Raji (cell line): Measurements from ENCODE around the gene ZMYND10.

ENCODE experiments used
- POLR2A ChIP-seq: IDR thresholded peaks from 2 replicates; pipeline ENCODE4 v1.6.1; 2011; ENCODE audit warnings: low read depth, low read length, control low read depth; ENCODE audit not compliant: insufficient read depth

Gene ZMYND10

GRCh38 chr3:50316657-50317242 is 28.8 kb downstream of the ZMYND10 start:
- TF ChIP-seq POLR2A = no peak

GRCh38 chr3:50314816-50315215 is 30.7 kb downstream of the ZMYND10 start:
- TF ChIP-seq POLR2A = no peak

GRCh38 chr3:50314342-50314741 is 31.2 kb downstream of the ZMYND10 start:
- TF ChIP-seq POLR2A = no peak

DNA sequence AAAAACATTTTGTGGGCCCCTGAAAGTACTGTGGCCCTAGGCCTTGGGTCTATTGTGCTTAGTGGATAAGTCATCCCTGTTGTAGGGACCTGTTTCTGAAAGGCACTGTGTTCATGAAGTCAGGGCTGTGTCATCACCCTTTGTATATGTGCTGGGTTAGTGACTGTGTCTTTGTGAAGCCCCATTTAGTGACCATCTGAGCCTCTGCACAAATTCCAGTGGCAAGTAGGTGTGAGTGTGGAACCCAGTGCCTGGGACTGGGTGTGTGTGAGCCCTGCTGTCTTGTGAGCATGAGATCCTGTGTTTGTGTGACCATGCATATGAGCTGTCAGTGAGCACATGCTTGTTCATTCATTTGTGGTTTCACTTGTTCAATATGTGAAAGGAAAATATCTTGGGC is 40.9 kb downstream of the ZMYND10 start:
- TF ChIP-seq POLR2A = no peak

GRCh38 chr3:50303013-50303815 is 42.3 kb downstream of the ZMYND10 start, which contains the start of gene HYAL1:
Gene HYAL1, minus strand, starts transcription at chr3:50303574. Its CDS starts 618 bp downstream, at chr3:50302956.
- no peak for TF ChIP-seq POLR2A

- no peak for TF ChIP-seq POLR2A
Measured at GRCh38 chr3:50302095-50303012, 43.2 kb downstream of the ZMYND10 start.

- no peak for TF ChIP-seq POLR2A
Measured at GRCh38 chr3:50300681-50301254, 44.8 kb downstream of the ZMYND10 start.

DNA sequence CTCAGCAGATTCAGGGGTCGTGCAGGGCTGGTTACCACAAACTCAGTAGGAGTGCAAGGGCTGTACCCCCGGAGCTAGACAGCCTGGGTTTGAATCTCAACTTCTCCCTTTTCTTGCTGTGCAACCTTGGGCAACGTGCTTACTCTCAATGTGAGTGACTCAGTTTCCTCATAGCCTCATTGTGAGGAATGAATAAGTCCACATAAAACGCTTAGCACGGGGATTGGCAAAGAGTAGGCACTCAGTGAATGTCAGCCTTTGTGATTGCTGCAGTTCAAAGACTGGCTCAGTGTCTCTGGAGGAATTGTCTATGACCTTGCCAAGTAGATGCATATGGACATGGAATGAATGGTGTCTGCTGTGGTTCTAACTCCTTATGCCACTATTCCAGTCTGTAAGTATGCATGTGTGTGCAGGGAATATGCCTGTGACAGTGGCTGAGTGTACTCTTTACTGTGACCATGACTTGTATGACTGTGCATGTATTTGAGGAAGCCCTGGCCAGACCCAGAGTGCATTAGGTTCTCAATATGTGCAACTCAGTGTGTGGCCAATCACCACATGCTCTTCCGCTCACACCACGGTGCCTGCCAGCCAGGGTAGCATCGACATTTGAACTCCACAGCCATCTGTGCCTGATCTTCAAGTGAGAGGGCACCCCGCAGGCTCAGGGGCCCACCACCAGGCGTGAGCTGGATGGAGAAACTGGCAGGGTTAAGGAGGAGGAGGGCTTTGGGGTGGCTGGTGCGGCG is 45.4 kb downstream of the ZMYND10 start:
- TF ChIP-seq POLR2A = no peak

GRCh38 chr3:50299638-50299928 is 45.9 kb downstream of the ZMYND10 start:
- no peak for TF ChIP-seq POLR2A

DNA sequence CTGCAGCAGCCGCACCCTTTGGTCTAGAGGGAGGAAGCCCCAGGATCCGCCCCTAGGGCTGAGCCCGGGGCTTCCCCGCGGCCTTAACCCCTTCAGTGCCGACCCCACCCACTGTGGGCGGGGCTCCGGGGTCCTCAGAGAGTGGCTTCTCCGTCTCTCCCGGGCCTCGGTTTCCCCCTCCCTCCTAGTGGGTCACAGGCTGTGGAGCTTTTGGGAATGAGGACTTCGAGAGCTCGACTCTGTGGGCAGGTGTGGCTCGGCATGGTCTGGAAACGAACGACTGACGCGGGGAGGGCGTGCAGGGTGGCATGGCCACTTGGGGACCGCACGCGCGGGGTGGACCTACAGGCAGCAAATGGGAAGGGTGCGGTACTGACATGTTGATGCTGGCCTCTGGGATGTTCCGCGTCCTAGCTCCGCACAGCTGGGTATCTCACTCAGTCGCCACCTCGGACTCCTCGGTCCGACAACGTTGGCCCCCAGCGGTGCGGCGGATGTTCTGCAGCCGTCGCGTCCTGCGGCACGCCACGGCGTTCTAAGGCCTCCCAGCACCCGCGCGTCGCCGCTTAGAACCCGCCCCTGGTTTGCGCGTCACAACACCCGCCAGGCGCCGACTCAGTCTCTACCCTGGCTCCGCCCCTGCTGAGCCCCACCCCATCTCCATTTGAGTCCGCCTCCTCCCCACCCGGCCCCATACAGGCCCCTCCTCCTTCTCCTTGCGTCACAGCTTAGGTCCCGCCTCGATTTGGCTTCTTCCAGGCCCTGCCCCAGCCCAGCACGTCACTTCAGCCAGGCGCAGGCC is 46.5 kb downstream of the ZMYND10 start, which contains the start of the genes HYAL3 and NAA80:
HYAL3 (minus strand) TSS at position 570 of the 802 bp plus-strand sequence. CDS start 3,803 bp downstream, outside the sequence.
NAA80 (minus strand) TSS at position 570 of the 802 bp plus-strand sequence. CDS start 1,942 bp downstream, outside the sequence.
- TF ChIP-seq POLR2A = peak; percentile 98

DNA sequence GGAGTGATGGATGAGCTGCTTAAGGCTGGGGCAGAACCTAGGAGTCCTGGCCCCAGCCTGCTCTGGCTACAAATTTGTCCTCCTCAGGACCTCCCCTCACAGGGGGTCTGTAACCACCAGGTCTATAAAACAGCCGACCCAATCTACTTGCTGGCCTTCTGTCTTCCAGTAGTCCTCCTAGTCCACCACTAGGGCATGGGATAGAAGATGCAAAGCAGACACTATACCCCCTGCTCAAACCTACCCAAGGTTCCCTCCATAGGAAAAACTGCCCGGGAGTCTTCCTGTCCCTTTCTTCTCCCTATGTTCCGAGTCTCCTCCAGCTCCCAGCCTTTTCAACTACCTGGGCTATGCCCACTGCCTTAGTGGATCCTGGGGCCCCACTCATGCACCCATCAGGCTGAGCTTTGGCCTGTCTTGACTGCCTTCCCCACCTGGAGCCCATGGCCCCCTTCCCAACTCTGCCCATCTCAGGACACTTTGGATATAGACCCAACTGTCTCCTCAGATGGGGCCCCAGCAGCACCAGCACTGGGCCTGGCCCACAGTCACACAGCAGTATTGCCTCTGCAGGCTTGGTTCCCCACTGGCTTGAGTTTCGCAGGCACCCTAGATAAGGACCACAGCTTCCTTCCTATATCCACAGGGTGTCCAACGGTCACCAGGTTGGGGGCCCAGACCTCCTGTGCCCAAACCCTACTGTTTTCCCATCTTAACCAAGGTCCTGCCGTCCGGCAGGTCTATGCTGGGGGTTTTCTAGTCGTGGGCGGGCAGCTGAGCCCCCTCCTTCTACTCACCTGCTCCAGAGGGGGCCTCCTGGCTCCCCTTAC is 47.4 kb downstream of the ZMYND10 start:
- no peak for TF ChIP-seq POLR2A

DNA sequence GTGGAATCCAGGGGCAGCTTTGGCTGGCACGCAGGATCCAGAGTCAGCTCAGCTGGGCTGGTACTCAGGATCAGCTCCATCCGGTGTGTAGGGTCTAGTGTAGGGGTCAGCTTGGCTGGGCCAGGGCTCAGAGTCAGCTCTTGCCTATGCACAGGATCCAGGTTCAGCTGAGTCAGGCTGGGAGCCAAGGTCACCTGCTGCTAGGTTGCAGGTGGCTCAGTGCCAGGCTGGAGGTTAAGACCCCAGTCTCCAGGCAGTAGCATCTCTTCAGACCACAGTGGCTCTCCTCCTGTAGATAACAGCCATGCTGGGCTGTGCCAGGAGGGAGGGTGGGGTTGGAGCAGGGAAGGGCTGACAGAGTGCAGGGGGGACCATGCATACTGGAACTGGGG is 48.2 kb downstream of the ZMYND10 start:
- TF ChIP-seq POLR2A = no peak

- TF ChIP-seq POLR2A = no peak
Measured at GRCh38 chr3:50296721-50297383, 48.7 kb downstream of the ZMYND10 start.
